Tibial nerve (tissue), 4 donors: ENCODE results near the gene PROM1.

Experiments
- CTCF ChIP-seq, 5 experiments: fragments of 200-600 bp in 3 of 5; fragments of 450-650 bp in 2 of 5; sonication (generic) in 3 of 5; IDR thresholded peaks; one replicate each; pipeline ENCODE4 v1.5.1; 2016 to 2019; ENCODE audit warnings: antibody characterized with exemption in 5 of 5, mild to moderate bottlenecking in 3 of 5, moderate library complexity in 2 of 5
- EP300 ChIP-seq, 2 donors: sonication (generic); formaldehyde crosslinking; IDR thresholded peaks; one replicate each; pipeline ENCODE4 v1.6.1; 2017; ENCODE audit warnings: antibody characterized with exemption in 2 of 2, mild to moderate bottlenecking in 1 of 2
- POLR2A ChIP-seq, 2 donors: fragments of 450-650 bp; IDR thresholded peaks; one replicate each; pipeline ENCODE4 v1.6.1; 2017; ENCODE audit warnings: antibody characterized with exemption in 2 of 2, mild to moderate bottlenecking in 2 of 2, moderate library complexity in 2 of 2

DNA sequence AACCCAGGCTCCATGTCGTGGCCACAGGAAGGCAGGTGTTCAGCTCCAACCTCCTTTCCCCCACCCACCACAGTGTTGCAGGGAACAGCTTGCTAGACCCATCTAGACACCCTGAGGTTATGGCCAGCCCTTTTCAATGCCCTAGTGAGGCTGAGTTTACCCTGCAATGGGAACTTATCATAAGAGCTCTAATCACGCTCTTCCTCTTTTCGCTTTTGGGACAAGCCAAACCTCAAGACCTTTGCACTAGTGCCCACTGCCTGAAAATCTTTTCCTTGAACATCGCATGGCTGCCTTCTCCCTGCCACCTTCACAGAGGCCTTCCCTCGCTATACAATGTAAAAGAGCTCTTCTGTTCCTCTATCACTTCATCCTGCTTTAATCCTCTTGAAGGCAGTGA, 118.5 kb downstream of the PROM1 start:
- TF ChIP-seq CTCF (IDR thresholded peaks at IDR 0.05), result no peak
- TF ChIP-seq POLR2A (IDR thresholded peaks at IDR 0.05), result no peak
- TF ChIP-seq EP300 (IDR thresholded peaks at IDR 0.05), result no peak
